Naive thymus-derived CD4-positive, alpha-beta T cell (primary cell): ENCODE data around the gene RMC1. TPM values are rescaled to one million over a fixed set of nuclear protein-coding genes. Genes with fewer than 3 reads are reported as not detected.
"Not testable (repeated sequence)": the region's sequence is repeated elsewhere in the genome, so short reads cannot be mapped to it uniquely, and the experiment has no call there.

Experiments
- ATAC-seq: fragments of 150-1000 bp; cut with Tn5 transposase; 2 replicates; pipeline ENCODE4 v1.10.0; 2021; ENCODE audit warnings: mild to moderate bottlenecking, moderate library complexity
- CTCF ChIA-PET: fragments of 350-600 bp; sonication (Branson Sonifier 250); formaldehyde crosslinking; loops from one replicate; lab custom pipeline; 2021; ENCODE audit warnings: antibody characterized with exemption; lab: Charles Lee
- POLR2A ChIA-PET: fragments of 350-600 bp; sonication (Branson Sonifier 250); formaldehyde crosslinking; loops from one replicate; lab custom pipeline; 2021; ENCODE audit warnings: antibody characterized with exemption, inconsistent platforms; lab: Charles Lee
- DNase-seq, 9 donors: peaks; one replicate each; pipeline versions ENCODE4 v3.0.0 to v3.0.0-alpha.2; 2020 to 2022; ENCODE audit warnings: mixed read lengths in 1 of 9
- H3K27ac ChIP-seq: one replicate; pipeline ENCODE4 v1.7.0; 2013; ENCODE audit warnings: mild to moderate bottlenecking, low read depth, low read length, moderate library complexity
- H3K27me3 ChIP-seq, 2 donors: one replicate each; pipeline ENCODE4 v1.7.0; 2013; ENCODE audit warnings: low read length in 2 of 2, mild to moderate bottlenecking in 2 of 2, moderate library complexity in 2 of 2; ENCODE audit not compliant: control insufficient read depth in 2 of 2, insufficient read depth in 2 of 2
- H3K36me3 ChIP-seq, 3 experiments: 1 replicate in 2 of 3; 2 replicates in 1 of 3; pipeline ENCODE4 v1.7.0; 2013; ENCODE audit warnings: low read length in 3 of 3, mild to moderate bottlenecking in 3 of 3, moderate library complexity in 1 of 3; ENCODE audit not compliant: insufficient read depth in 3 of 3, control insufficient read depth in 2 of 3
- H3K4me1 ChIP-seq, 2 donors: one replicate each; pipeline ENCODE4 v1.7.0; 2013; ENCODE audit warnings: low read length in 2 of 2, mild to moderate bottlenecking in 2 of 2, moderate library complexity in 1 of 2; ENCODE audit not compliant: control insufficient read depth in 2 of 2, insufficient read depth in 2 of 2
- H3K4me3 ChIP-seq: 2 replicates; pipeline ENCODE4 v1.7.0; 2013; ENCODE audit warnings: mild to moderate bottlenecking, low read length
- H3K9me3 ChIP-seq, 3 experiments: 1 replicate in 2 of 3; 2 replicates in 1 of 3; pipeline ENCODE4 v1.7.0; 2013; ENCODE audit warnings: low read length in 3 of 3; ENCODE audit not compliant: control insufficient read depth in 2 of 3
- H3K27ac Mint-ChIP-seq, 9 donors: one replicate each; pipeline ENCODE4 v1.8.0; 2020 to 2022; ENCODE audit warnings: mixed read lengths in 9 of 9, mild to moderate bottlenecking in 8 of 9, moderate library complexity in 5 of 9, inconsistent platforms in 2 of 9
- H3K27me3 Mint-ChIP-seq, 5 donors: one replicate each; pipeline ENCODE4 v1.8.0; 2021 to 2022; ENCODE audit warnings: mixed read lengths in 5 of 5, mild to moderate bottlenecking in 1 of 5
- H3K36me3 Mint-ChIP-seq, 5 donors: one replicate each; pipeline ENCODE4 v1.8.0; 2020 to 2022; ENCODE audit warnings: mixed read lengths in 5 of 5, mild to moderate bottlenecking in 3 of 5, inconsistent platforms in 1 of 5
- H3K4me1 Mint-ChIP-seq, 7 donors: one replicate each; pipeline ENCODE4 v1.8.0; 2020 to 2022; ENCODE audit warnings: mixed read lengths in 7 of 7, mild to moderate bottlenecking in 3 of 7, inconsistent platforms in 1 of 7
- H3K4me3 Mint-ChIP-seq, 10 donors: one replicate each; pipeline ENCODE4 v1.8.0; 2020 to 2022; ENCODE audit warnings: mild to moderate bottlenecking in 10 of 10, mixed read lengths in 10 of 10, moderate library complexity in 6 of 10, inconsistent platforms in 2 of 10
- H3K9me3 Mint-ChIP-seq, 11 donors: one replicate each; pipeline ENCODE4 v1.8.0; 2020 to 2022; ENCODE audit warnings: mixed read lengths in 11 of 11, mild to moderate bottlenecking in 4 of 11, inconsistent platforms in 1 of 11, moderate library complexity in 1 of 11
- intact Hi-C, 2 donors: fragments of 100-400 bp; cut with micrococcal nuclease; formaldehyde crosslinking; loops; one replicate each; pipeline ENCODE4 v1.15.1; 2023
- polyA plus RNA-seq, 2 donors: library from polyadenylated mRNA; unstranded; fragments of 300-500 nt; fragmentation: Illumina TruSeq; gene quantifications; one replicate each; pipeline ENCODE4 v1.2.3, GENCODE V29; 2021
- total RNA-seq, 6 experiments: library from RNA in 5 of 6; stranded (reverse) in 5 of 6; gene quantifications; 1 replicate in 5 of 6; 2 replicates in 1 of 6; pipeline ENCODE4 v1.2.3 and lab custom pipeline; 2021 to 2026

The RMC1 gene
- total and polyA plus RNA-seq, 7 experiments from 2014 or later = 23.1 to 59.7 (median 48.4) TPM

GRCh38 chr18:23550898-23551297 is 47.6 kb downstream of the RMC1 start:
- intact Hi-C loops = no loop called here
- peaks cover 0 to 14% (median 0%) of the 10 kb centered on the region in 7 donors for H3K4me1 Mint-ChIP-seq
- no peaks in the 10 kb centered on the region for H3K4me1 ChIP-seq
- no peaks in the 10 kb centered on the region for H3K9me3 ChIP-seq
- H3K36me3 ChIP-seq = peaks cover 9 to 74% (median 36%) of the 10 kb centered on the region in 3 experiments
- no peak overlapping the region for H3K4me3 Mint-ChIP-seq
- no peaks in the 10 kb centered on the region for H3K27me3 Mint-ChIP-seq
- POLR2A ChIA-PET = interaction anchor here (0.6 kb wide), 1 partner anchor 97 kb away, joined by 3 read pairs; no protein-coding TSS in a partner anchor
- no peaks in the 10 kb centered on the region for H3K27me3 ChIP-seq
- CTCF ChIA-PET = no interaction called here
- no peak overlapping the region for H3K27ac Mint-ChIP-seq
- no peak overlapping the region for H3K4me3 ChIP-seq
- H3K36me3 Mint-ChIP-seq = peaks cover 13 to 58% (median 46%) of the 10 kb centered on the region in 5 donors
- no peak overlapping the region for H3K27ac ChIP-seq
- no peaks in the 10 kb centered on the region for H3K9me3 Mint-ChIP-seq
- ATAC-seq = no peak
- no peak for DNase-seq

DNA sequence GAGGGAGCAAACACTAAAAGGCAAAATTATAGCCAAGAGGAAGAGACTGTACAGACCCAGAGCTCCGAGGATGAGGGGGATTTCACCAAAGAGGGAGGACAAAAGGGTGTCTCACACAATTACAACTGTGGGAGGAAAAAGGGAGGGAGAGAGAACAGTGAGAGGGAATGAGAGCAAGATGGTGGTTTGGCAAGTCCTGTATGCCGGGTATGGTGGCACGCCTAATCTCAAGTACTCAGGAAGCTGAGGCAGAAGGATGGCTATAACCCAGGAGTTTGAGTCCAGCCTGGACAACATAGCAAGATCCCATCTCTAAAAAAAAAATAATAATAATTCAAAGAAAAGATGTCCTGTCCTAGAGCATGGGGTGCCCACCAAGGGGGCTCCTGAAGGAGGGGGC is 48.7 kb downstream of the RMC1 start:
- H3K4me3 Mint-ChIP-seq = no peak overlapping the region
- Histone ChIP-seq H3K27me3 (no peaks in the 10 kb centered on the region), H3K4me3 (no peak overlapping the region), H3K36me3 (peaks cover 11 to 76% (median 44%) of the 10 kb centered on the region in 3 experiments), H3K27ac (no peak overlapping the region), H3K9me3 (no peaks in the 10 kb centered on the region), H3K4me1 (no peaks in the 10 kb centered on the region)
- ATAC-seq (no peak), DNase-seq (no peak)
- CTCF ChIA-PET = no interaction called here
- intact Hi-C loops = no loop called here
- H3K4me1 Mint-ChIP-seq = peaks cover 0 to 9% (median 0%) of the 10 kb centered on the region in 7 donors
- no peaks in the 10 kb centered on the region for H3K27me3 Mint-ChIP-seq
- POLR2A ChIA-PET = no interaction called here
- peaks cover 13 to 61% (median 45%) of the 10 kb centered on the region in 5 donors for H3K36me3 Mint-ChIP-seq
- H3K27ac Mint-ChIP-seq = no peak overlapping the region
- H3K9me3 Mint-ChIP-seq = no peaks in the 10 kb centered on the region

DNA sequence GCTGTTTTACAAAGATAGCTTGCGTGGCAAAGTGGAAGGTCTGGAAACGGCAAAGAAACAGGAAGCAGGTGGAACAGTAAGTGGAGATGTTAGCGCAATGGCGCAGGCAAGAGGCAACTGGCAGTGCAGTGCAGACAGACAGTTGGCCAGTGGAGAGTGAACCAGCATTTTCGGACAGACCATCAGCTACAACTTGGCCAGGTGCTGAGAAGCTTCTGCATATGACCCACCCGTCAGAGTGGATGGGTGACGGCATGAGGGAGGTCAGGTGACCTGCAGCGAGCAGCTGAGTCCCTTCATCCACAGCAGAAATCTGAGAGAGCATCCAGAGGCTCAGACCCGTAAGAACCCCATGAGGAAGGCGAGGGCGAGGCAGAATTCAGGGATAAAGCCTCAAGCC is 49.2 kb downstream of the RMC1 start:
- H3K9me3 Mint-ChIP-seq = no peaks in the 10 kb centered on the region
- Histone ChIP-seq H3K4me3 (no peak overlapping the region), H3K27me3 (no peaks in the 10 kb centered on the region), H3K36me3 (peaks cover 11 to 78% (median 42%) of the 10 kb centered on the region in 3 experiments), H3K27ac (no peak overlapping the region), H3K9me3 (no peaks in the 10 kb centered on the region), H3K4me1 (no peaks in the 10 kb centered on the region)
- H3K27ac Mint-ChIP-seq = peak overlapping the region in 2 of 9 donors; percentile 13 to 66
- no peak overlapping the region for H3K4me3 Mint-ChIP-seq
- intact Hi-C loops = no loop called here
- H3K27me3 Mint-ChIP-seq = no peaks in the 10 kb centered on the region
- DNase-seq (no peak), ATAC-seq (no peak)
- POLR2A ChIA-PET = interaction anchor here (0.7 kb wide), 1 partner anchor 12 kb away, joined by 3 read pairs; no protein-coding TSS in a partner anchor
- peaks cover 0 to 9% (median 0%) of the 10 kb centered on the region in 7 donors for H3K4me1 Mint-ChIP-seq
- CTCF ChIA-PET = interaction anchor here (0.5 kb wide), 1 partner anchor 51 kb away, joined by 3 read pairs; no protein-coding TSS in a partner anchor
- peaks cover 13 to 61% (median 47%) of the 10 kb centered on the region in 5 donors for H3K36me3 Mint-ChIP-seq

- no peaks in the 10 kb centered on the region for H3K9me3 Mint-ChIP-seq
- Histone ChIP-seq H3K27me3 (no peaks in the 10 kb centered on the region), H3K27ac (no peak overlapping the region), H3K9me3 (no peaks in the 10 kb centered on the region), H3K4me1 (no peaks in the 10 kb centered on the region), H3K4me3 (no peak overlapping the region), H3K36me3 (peaks cover 11 to 80% (median 45%) of the 10 kb centered on the region in 3 experiments)
- ChIA-PET POLR2A (no interaction called here), CTCF (no interaction called here)
- ATAC-seq = no peak
- DNase-seq = no peak
- intact Hi-C loops = no loop called here
- peaks cover 0 to 9% (median 0%) of the 10 kb centered on the region in 7 donors for H3K4me1 Mint-ChIP-seq
- no peak overlapping the region for H3K4me3 Mint-ChIP-seq
- H3K27me3 Mint-ChIP-seq = no peaks in the 10 kb centered on the region
- H3K36me3 Mint-ChIP-seq = peaks cover 13 to 66% (median 46%) of the 10 kb centered on the region in 5 donors
- no peak overlapping the region for H3K27ac Mint-ChIP-seq
Observed at GRCh38 chr18:23553887-23554286, 50.6 kb downstream of the RMC1 start.

DNA sequence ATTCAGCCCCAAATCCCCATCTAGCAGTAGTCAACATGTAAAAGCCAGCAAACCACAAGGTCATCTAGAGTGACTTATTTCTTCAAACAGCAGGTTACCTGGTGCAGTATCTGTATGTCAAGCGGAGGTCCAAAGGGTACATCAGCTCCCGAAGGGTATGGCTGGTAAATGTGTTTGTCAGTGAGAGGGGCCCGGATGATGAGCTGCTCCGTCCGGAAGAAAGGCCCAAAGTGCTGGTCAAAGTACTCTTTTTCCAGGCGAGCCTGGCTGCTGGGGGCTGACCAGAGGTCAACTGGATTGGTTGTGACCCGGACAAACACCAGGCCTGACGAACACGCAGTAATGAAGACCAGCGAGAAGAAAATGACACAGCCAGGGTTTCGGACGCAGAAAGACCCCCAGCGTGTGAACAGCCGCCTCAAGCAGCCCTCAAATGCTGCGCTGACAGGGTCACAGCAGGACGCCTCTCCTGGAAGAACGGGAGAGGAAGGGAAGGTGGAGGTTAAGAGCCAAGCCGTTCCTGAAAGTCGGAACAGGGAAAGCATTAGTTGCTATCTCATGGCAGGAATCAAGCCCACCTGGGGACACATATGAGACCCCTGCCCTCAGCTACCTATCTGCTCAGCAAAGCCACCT is 53.0 kb downstream of the RMC1 start:
- no peaks in the 10 kb centered on the region for H3K9me3 ChIP-seq
- H3K27ac Mint-ChIP-seq = no peak overlapping the region
- no peak for ATAC-seq
- no peaks in the 10 kb centered on the region for H3K27me3 Mint-ChIP-seq
- H3K27me3 ChIP-seq = no peaks in the 10 kb centered on the region
- no peak overlapping the region for H3K4me3 Mint-ChIP-seq
- H3K9me3 Mint-ChIP-seq = no peaks in the 10 kb centered on the region
- ChIA-PET POLR2A (interaction anchor here (0.5 kb wide), 1 partner anchor 31 kb away, joined by 4 read pairs; no protein-coding TSS in a partner anchor), CTCF (interaction anchor here (0.6 kb wide), 1 partner anchor 425 kb away, joined by 3 read pairs; no protein-coding TSS in a partner anchor)
- H3K36me3 Mint-ChIP-seq = peaks cover 16 to 73% (median 51%) of the 10 kb centered on the region in 5 donors
- H3K27ac ChIP-seq = no peak overlapping the region
- peaks cover 11 to 85% (median 41%) of the 10 kb centered on the region in 3 experiments for H3K36me3 ChIP-seq
- peaks cover 0 to 9% (median 0%) of the 10 kb centered on the region in 7 donors for H3K4me1 Mint-ChIP-seq
- no peaks in the 10 kb centered on the region for H3K4me1 ChIP-seq
- no peak overlapping the region for H3K4me3 ChIP-seq
- intact Hi-C loops = no loop called here
- DNase-seq = no peak

GRCh38 chr18:23557511-23557910 is 54.2 kb downstream of the RMC1 start:
- H3K4me1 Mint-ChIP-seq, H3K9me3 ChIP-seq, H3K27ac Mint-ChIP-seq, H3K27me3 ChIP-seq, H3K9me3 Mint-ChIP-seq, H3K27ac ChIP-seq, H3K27me3 Mint-ChIP-seq, ATAC-seq, DNase-seq, POLR2A ChIA-PET, H3K4me1 ChIP-seq, H3K4me3 Mint-ChIP-seq, H3K4me3 ChIP-seq, intact Hi-C loops: not testable (repeated sequence)
- peaks cover 9 to 69% (median 48%) of the 10 kb centered on the region in 5 donors for H3K36me3 Mint-ChIP-seq
- CTCF ChIA-PET = interaction anchor here (1.0 kb wide), 1 partner anchor 31 kb away, joined by 3 read pairs; no protein-coding TSS in a partner anchor
- peaks cover 11 to 77% (median 41%) of the 10 kb centered on the region in 3 experiments for H3K36me3 ChIP-seq
